ENCODE data around the gene MYO5A.

MYO5A gene

DNA sequence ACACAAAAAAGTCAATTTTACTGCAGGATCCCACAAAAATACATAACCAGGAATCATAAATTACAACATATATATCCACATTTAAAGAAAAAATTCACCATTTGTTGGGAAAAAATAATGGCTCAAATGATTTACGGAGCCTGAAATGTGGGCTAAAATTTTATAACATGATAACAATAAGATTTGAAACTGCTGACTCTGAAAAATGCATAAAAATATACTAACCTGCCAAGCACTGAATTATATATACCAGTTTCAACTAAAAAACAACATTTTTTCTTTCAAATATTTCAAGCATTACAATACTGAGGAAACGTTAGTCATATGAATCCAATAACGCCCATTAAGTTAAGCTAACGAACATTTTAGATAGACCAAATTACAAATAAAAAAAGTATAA is 220.8 kb downstream of the MYO5A start:
- Histone ChIP-seq H3K27ac (ENCODE audit: low read length) (no peak overlapping the region), H3K27me3 (replicated peaks; ENCODE audit: insufficient read depth, low read length) (no peaks in the 10 kb centered on the region), H3K9me2 (replicated peaks; ENCODE audit: insufficient read depth, low read length) (no peaks in the 10 kb centered on the region), H3K4me1 (ENCODE audit: low read length) (no peaks in the 10 kb centered on the region), H3F3A (ENCODE audit: insufficient read depth, low read length) (0 out of 2 replicates have a peak, but pooled peaks cover 4% of the 10 kb centered on the region), H3K4me2 (ENCODE audit: low read depth, low read length) (no peak overlapping the region), H3K9me3 (replicated peaks; ENCODE audit: insufficient read depth, low read length) (no peaks in the 10 kb centered on the region), H2AFZ (ENCODE audit: low read length) (no peak overlapping the region), H3K36me3 (replicated peaks; ENCODE audit: insufficient read depth, low read length) (peaks cover 3% of the 10 kb centered on the region; the same call in 1 of the 2 replicates), H3K79me2 (ENCODE audit: low read length) (no peaks in the 10 kb centered on the region), H3K9ac (ENCODE audit: low read length) (no peak overlapping the region), H3K4me3 (ENCODE audit: low read length) (no peak overlapping the region), H4K20me1 (ENCODE audit: insufficient read depth, low read length) (no peaks in the 10 kb centered on the region)
- TF ChIP-seq EZH2 (optimal IDR thresholded peaks at IDR 0.05; ENCODE audit: low read depth, low read length) (no peak), EZH2phosphoT487 (IDR thresholded peaks at IDR 0.05; ENCODE audit: low read length) (no peak)
- TF ChIP-seq, protein P1, sequence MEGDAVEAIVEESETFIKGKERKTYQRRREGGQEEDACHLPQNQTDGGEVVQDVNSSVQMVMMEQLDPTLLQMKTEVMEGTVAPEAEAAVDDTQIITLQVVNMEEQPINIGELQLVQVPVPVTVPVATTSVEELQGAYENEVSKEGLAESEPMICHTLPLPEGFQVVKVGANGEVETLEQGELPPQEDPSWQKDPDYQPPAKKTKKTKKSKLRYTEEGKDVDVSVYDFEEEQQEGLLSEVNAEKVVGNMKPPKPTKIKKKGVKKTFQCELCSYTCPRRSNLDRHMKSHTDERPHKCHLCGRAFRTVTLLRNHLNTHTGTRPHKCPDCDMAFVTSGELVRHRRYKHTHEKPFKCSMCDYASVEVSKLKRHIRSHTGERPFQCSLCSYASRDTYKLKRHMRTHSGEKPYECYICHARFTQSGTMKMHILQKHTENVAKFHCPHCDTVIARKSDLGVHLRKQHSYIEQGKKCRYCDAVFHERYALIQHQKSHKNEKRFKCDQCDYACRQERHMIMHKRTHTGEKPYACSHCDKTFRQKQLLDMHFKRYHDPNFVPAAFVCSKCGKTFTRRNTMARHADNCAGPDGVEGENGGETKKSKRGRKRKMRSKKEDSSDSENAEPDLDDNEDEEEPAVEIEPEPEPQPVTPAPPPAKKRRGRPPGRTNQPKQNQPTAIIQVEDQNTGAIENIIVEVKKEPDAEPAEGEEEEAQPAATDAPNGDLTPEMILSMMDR (IDR thresholded peaks at IDR 0.05; ENCODE audit: low read length): no peak
- no peak for DNase-seq

DNA sequence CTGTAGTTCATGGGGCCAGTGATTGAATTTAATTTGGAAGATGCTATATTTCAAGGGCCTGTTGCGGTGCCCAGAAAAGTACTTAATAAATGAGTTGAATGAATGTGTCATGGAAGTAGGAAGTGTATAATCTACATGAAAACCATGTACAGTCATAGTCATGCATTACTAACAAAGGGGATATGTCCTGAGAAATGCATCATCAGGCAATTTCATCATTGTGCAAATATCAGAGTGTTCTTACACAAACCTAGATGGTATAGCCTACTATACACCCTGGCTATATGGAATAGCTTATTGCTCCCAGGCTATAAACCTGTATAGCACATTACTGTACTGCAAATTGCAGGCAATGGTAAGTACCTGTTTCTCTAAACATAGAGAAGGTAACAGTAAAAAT is 222.4 kb downstream of the MYO5A start:
- H4K20me1 ChIP-seq (ENCODE audit: insufficient read depth, low read length): no peaks in the 10 kb centered on the region
- H3K4me2 ChIP-seq (ENCODE audit: low read depth, low read length): no peak overlapping the region
- no peak for TF ChIP-seq EZH2phosphoT487 (IDR thresholded peaks at IDR 0.05; ENCODE audit: low read length)
- no peak for TF ChIP-seq EZH2 (optimal IDR thresholded peaks at IDR 0.05; ENCODE audit: low read depth, low read length)
- H3K4me3 ChIP-seq (ENCODE audit: low read length): no peak overlapping the region
- peaks cover 4% of the 10 kb centered on the region; the same call in 1 of the 2 replicates for H3F3A ChIP-seq (ENCODE audit: insufficient read depth, low read length)
- H3K9me2 ChIP-seq (replicated peaks; ENCODE audit: insufficient read depth, low read length): no peaks in the 10 kb centered on the region
- H2AFZ ChIP-seq (ENCODE audit: low read length): no peak overlapping the region
- H3K27me3 ChIP-seq (replicated peaks; ENCODE audit: insufficient read depth, low read length): no peaks in the 10 kb centered on the region
- H3K27ac ChIP-seq (ENCODE audit: low read length): no peak overlapping the region
- DNase-seq: no peak
- no peaks in the 10 kb centered on the region for H3K79me2 ChIP-seq (ENCODE audit: low read length)
- H3K36me3 ChIP-seq (replicated peaks; ENCODE audit: insufficient read depth, low read length): no peaks in the 10 kb centered on the region
- no peaks in the 10 kb centered on the region for H3K9me3 ChIP-seq (replicated peaks; ENCODE audit: insufficient read depth, low read length)
- H3K4me1 ChIP-seq (ENCODE audit: low read length): no peaks in the 10 kb centered on the region
- no peak overlapping the region for H3K9ac ChIP-seq (ENCODE audit: low read length)

DNA sequence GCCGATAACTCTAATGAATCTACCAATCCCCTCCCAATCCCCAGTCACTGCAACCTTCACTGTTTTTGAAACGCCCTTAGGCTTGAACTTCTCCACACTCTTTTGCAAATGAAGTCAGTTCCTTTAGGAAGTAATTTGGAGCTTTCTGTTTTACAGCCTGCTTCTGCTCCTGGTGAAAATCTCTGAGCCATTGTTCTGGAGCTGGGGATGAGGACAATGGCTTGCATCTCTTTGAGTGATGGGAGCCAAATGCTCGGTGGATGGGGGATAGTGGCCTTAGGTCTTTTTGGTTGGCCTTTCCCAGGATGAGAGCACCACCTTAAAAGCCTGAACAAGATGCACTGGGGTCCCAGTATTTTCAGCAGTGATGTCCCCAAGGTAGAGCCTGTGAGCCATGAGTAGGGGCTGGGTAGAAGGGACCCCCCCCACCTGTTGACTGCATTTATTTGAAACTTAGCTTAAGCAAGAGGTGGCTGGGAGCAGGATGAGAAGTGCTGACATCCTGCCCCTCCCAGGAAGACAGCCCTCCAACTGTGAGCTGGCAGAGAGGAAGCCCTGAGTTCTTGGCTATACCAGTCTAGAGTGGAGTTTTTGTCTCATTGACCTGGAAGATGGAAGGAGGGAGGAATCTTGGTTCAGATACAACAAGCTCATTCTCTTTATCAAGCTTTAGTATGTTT is 225.4 kb downstream of the MYO5A start:
- Histone ChIP-seq H3K9me2 (replicated peaks; ENCODE audit: insufficient read depth, low read length) (no peaks in the 10 kb centered on the region), H3K36me3 (replicated peaks; ENCODE audit: insufficient read depth, low read length) (no peaks in the 10 kb centered on the region), H3F3A (ENCODE audit: insufficient read depth, low read length) (peaks cover 8% of the 10 kb centered on the region; the same call in 1 of the 2 replicates), H3K9me3 (replicated peaks; ENCODE audit: insufficient read depth, low read length) (no peaks in the 10 kb centered on the region), H2AFZ (ENCODE audit: low read length) (no peak overlapping the region), H3K27me3 (replicated peaks; ENCODE audit: insufficient read depth, low read length) (no peaks in the 10 kb centered on the region), H3K4me3 (ENCODE audit: low read length) (no peak overlapping the region), H3K4me2 (ENCODE audit: low read depth, low read length) (no peak overlapping the region), H3K27ac (ENCODE audit: low read length) (no peak overlapping the region), H3K9ac (ENCODE audit: low read length) (no peak overlapping the region), H4K20me1 (ENCODE audit: insufficient read depth, low read length) (no peaks in the 10 kb centered on the region), H3K79me2 (ENCODE audit: low read length) (no peaks in the 10 kb centered on the region), H3K4me1 (ENCODE audit: low read length) (no peaks in the 10 kb centered on the region)
- TF ChIP-seq EZH2 (optimal IDR thresholded peaks at IDR 0.05; ENCODE audit: low read depth, low read length) (no peak), EZH2phosphoT487 (IDR thresholded peaks at IDR 0.05; ENCODE audit: low read length) (no peak)
- TF ChIP-seq, protein P1 (IDR thresholded peaks at IDR 0.05; ENCODE audit: low read length): no peak
- no peak for DNase-seq

DNA sequence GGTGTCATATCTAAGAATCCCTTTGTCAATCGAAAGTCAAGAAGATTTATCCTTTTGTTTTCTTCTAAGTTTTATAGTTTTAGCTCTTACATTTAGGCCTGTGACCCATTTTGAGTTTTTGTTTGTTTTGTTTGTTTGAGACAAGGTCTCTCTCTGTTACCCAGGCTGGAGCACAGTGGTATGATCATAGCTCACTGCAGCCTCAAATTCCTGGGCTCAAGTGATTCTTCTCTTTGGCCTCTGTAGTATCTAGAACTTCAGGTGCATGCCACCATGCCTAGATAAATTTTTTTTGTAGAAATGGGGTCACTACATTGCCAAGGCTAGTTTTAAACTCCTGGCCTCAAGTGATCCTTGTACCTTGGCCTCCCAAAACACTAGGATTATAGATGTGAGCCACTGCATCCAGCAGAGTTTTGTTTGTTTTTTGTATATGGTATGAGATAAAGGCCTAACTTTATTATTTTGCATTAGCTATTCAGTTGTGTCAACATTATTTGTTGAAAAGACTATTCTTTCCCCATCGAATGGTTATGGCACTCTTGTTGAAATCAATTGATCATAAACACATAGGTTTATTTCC is 227.3 kb downstream of the MYO5A start:
- DNase-seq: no peak
- no peak overlapping the region for H3K27ac ChIP-seq (ENCODE audit: low read length)

More for the DNA sequence above, 227.3 kb downstream of the MYO5A start:
- H3K36me3 ChIP-seq (replicated peaks; ENCODE audit: insufficient read depth, low read length): no peaks in the 10 kb centered on the region
- H3K27me3 ChIP-seq (replicated peaks; ENCODE audit: insufficient read depth, low read length): no peaks in the 10 kb centered on the region
- no peak overlapping the region for H3K4me3 ChIP-seq (ENCODE audit: low read length)
- H3F3A ChIP-seq (ENCODE audit: insufficient read depth, low read length): peaks cover 8% of the 10 kb centered on the region; the same call in 1 of the 2 replicates
- H3K9ac ChIP-seq (ENCODE audit: low read length): no peak overlapping the region
- H3K79me2 ChIP-seq (ENCODE audit: low read length): no peaks in the 10 kb centered on the region
- H3K9me2 ChIP-seq (replicated peaks; ENCODE audit: insufficient read depth, low read length): no peaks in the 10 kb centered on the region
- no peak overlapping the region for H3K4me2 ChIP-seq (ENCODE audit: low read depth, low read length)
- no peak for TF ChIP-seq EZH2 (optimal IDR thresholded peaks at IDR 0.05; ENCODE audit: low read depth, low read length)
- TF ChIP-seq, protein P1 (IDR thresholded peaks at IDR 0.05; ENCODE audit: low read length): no peak
- TF ChIP-seq EZH2phosphoT487 (IDR thresholded peaks at IDR 0.05; ENCODE audit: low read length): no peak
- H3K9me3 ChIP-seq (replicated peaks; ENCODE audit: insufficient read depth, low read length): no peaks in the 10 kb centered on the region
- H2AFZ ChIP-seq (ENCODE audit: low read length): no peak overlapping the region
- H4K20me1 ChIP-seq (ENCODE audit: insufficient read depth, low read length): no peaks in the 10 kb centered on the region
- H3K4me1 ChIP-seq (ENCODE audit: low read length): no peaks in the 10 kb centered on the region

Measured in MM.1S (cell line).